ENCODE data around the gene APCDD1L. TPM values are rescaled to one million over a fixed set of nuclear protein-coding genes. Genes with fewer than 3 reads are reported as not detected.

APCDD1L gene
- total and polyA plus RNA-seq, 2 of the 8 experiments (the other 6 are each of a cell fraction or from before 2014, with no cell fraction given) = 0.83 to 3.1 TPM

- no peak for TF ChIP-seq CHD7 (IDR thresholded peaks at IDR 0.05; ENCODE audit: insufficient replicate concordance, low read length)
- TF ChIP-seq SP1 (IDR thresholded peaks at IDR 0.05; ENCODE audit: low read depth, low read length) = no peak
- no peak for TF ChIP-seq EGR1 (IDR thresholded peaks at IDR 0.05; ENCODE audit: borderline replicate concordance, low read depth, low read length)
- no peak for TF ChIP-seq TBP (IDR thresholded peaks at IDR 0.05; ENCODE audit: low read depth, low read length)
- no peak for TF ChIP-seq CBX8 (IDR thresholded peaks at IDR 0.05; ENCODE audit: borderline replicate concordance, low read depth, low read length)
- no peak for TF ChIP-seq CHD2 (IDR thresholded peaks at IDR 0.05; ENCODE audit: low read length)
- TF ChIP-seq ATF2 (IDR thresholded peaks at IDR 0.05; ENCODE audit: low read length) = no peak
Observed at GRCh38 chr20:58464838-58465237, 50.4 kb downstream of the APCDD1L start (continued).
